HG02840 (cell line): ENCODE results near the gene LENEP.
"Not testable (repeated sequence)": the region's sequence is repeated elsewhere in the genome, so short reads cannot be mapped to it uniquely, and the experiment has no call there.

Source experiments
- ATAC-seq: cut with Tn5 transposase; IDR thresholded peaks from one replicate; pipeline ENCODE4 v1.9.1; 2021; ENCODE audit warnings: mild to moderate bottlenecking, moderate library complexity, moderate number of reproducible peaks; ENCODE audit not compliant: unreplicated experiment, low FRiP score

The LENEP gene

DNA sequence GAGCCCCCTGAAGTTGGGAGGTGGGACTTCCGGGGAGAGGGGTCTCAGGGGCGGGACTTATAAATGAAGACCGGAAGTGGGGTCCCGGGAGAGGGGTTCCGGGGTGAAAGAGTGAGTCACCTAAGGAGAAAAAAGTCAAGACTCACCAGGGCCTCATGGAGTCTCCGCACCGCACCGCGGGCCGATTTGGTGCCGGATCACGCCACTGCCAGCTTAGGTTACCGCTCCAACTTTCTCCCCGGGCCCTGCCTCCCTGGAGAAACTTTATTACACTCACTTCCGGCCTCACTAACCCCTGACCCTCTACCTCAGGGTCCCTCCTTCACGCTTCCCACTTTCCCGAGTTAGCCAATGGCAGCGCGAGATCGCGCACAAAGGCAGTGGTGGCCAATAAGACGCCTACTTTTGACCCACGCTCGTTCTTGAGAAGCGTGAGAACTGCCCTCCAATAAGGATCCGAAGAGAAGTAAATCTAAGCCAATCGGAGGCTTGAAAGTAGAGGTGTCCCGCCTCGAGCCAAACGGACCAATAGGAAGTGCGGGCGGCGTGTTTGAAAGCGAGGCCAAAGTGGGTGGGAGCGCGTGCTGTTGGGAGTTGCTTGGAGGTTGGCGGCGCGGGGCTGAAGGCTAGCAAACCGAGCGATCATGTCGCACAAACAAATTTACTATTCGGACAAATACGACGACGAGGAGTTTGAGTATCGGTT lies 19.1 kb upstream of the LENEP start, which contains the start of gene CKS1B:
TSS of gene CKS1B (plus strand) at position 580 of the 706 bp plus-strand sequence. CDS start at position 645, 65 bp downstream.
- peak; percentile 81 for ATAC-seq

DNA sequence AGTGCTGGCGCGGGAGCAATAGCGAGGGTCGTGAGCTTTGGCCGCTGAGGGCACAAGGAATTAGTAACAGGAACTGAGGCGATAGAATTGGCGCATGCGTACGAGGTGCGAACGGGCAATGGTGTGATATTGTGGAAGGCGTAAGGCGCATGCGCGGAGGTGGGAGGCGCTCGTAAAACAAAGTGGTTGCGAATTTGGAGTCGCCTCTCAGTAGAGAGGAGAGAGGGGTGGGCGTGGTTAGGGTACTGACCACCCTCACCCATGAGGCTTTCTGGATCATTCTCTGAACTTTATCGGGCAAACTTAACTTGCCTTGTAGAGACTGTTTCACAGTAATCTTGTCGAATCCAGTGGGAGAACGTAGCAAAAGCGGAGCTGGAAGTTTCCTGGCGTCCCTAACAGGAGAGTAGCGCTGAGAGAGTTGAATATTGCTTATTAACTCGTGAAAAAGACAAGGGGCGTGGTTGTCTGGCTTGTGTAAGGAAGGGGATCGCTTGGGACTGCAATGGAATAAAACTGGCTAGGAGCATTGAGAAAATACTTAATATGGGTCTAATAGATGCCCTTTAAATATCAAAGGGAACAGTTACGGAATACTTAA lies 18.5 kb upstream of the LENEP start:
- ATAC-seq = peak; percentile 45

GRCh38 chr1:154975409-154976059 lies 17.9 kb upstream of the LENEP start:
- ATAC-seq = no peak

GRCh38 chr1:154977762-154978161 lies 15.6 kb upstream of the LENEP start:
- ATAC-seq = not testable (repeated sequence)

DNA sequence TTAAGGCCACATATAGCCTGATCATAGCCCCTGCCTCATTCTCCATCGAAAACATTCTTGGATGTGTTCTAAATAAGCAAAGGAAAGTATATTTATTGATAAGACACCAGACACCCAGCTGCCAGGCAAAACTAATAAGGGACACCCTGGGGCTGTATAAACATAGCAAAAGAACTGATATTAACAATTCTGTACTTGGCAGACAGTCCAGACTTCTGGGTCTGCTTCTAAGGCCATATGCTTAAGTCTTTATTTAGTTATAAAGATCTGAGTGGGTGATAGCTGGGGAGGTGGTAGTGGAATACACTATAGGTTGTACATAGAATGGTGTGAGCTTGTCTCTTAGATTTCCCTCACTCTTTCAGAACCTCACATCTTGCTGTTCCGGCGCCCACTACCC lies 15.0 kb upstream of the LENEP start:
- ATAC-seq = no peak

DNA sequence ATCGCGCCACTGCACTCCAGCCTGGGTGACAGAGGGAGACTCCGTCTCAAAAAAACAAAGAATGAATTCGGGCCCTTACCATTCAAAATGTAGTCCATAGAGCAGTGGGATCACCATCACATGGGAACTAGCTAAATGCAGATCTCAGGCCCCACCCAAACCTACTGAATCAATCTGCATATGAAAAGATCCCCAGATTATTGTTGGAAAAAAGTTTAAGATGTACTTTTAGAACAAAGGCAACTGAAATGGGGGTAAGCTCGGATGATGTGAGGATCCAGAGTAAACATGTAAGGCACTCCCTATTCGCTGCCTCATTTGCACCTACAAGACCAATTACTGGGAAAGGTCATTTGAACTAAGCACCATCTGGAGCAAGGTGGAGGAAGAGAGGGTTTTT lies 11.0 kb upstream of the LENEP start:
- ATAC-seq = no peak

DNA sequence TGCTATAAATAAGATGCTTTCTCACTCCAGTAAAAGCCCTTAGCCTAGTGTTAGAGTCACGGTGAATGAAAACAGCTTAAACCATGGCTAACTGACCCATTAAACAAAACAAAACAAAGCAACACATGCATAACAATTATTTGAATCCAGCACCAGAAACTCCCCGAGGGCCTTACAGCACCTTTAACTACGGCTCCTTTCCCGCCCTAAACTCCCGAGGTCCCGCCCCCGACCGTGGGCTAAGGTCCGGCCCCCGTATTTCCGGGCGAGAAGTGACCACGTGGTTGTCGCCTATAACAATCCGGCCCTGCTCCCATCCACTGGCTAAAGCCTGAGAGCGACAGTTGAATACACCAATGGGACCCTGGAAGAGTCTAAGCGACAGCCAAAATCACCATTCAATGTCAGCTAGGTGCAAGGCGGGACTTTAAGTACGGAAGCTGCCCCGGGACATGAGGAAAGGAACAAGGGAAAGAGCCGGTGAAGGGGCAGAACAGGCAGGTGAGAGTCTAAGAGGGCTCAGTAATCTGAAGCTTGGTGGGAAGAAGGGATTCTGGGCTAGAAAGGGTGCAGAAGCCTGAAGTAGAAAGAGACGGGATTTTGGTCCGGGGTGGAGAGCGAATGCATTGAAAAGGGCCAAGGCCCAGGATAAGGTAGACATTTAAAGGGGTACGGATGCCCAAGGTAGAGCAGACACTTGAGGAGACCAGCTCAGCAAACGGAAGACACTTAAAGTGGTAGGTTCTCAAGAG lies 10.3 kb upstream of the LENEP start, which contains the start of gene FLAD1:
TSS of gene FLAD1 (plus strand) at position 448 of the 752 bp plus-strand sequence. CDS start 351 bp downstream, outside the sequence.
- peak; percentile 99 for ATAC-seq

DNA sequence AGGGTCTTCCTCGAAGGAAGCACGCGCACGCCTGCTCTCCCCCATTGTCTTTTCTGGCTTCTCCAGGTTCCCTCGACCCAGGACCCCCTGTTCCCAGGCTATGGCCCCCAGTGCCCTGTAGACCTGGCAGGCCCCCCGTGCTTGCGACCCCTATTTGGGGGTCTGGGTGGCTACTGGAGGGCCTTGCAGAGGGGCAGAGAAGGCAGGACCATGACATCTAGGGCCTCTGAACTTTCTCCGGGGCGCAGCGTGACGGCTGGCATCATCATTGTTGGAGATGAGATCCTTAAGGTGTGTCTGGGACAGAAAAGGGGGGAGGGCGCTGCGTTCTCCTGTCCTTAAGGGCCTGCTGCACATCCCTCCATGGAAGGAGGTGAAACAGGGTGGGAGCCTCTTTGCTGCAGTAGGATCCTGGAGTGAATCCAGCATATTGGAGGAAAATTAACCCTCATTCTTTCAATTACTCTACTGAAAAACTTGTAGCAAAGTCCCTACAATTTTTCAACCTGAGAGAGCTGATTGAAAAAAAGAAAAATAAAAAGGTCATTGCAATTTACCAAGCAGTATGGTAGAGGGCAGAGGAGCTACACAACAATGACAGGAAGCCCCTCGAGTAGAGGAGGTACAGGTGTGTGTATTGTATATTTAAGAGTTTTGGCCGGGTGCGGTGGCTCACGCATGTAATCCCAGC lies 9.5 kb upstream of the LENEP start:
- no peak for ATAC-seq

- not testable (repeated sequence) for ATAC-seq
Observed at GRCh38 chr1:154986736-154987135, 6.7 kb upstream of the LENEP start.

DNA sequence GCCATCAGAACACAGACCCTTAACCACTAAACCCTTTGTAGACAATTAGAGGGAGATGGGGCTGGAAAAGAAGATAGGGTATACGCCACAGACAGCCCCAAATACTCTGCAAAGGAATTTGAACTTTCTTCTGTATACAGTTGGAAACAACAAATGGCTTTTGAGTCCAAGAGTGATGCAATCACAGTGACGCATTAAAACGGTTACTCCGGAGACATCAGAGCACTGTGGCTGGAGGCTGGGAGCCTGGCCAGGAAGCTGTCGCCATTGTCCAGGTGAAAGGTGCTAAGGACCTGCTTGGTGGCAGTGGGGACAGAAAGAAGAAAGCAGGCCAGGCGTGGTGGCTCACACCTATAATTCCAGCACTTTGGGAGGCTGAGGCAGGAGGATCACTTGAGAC lies 6.1 kb upstream of the LENEP start:
- no peak for ATAC-seq

GRCh38 chr1:154988058-154988954 lies 5.1 kb upstream of the LENEP start:
- no peak for ATAC-seq

DNA sequence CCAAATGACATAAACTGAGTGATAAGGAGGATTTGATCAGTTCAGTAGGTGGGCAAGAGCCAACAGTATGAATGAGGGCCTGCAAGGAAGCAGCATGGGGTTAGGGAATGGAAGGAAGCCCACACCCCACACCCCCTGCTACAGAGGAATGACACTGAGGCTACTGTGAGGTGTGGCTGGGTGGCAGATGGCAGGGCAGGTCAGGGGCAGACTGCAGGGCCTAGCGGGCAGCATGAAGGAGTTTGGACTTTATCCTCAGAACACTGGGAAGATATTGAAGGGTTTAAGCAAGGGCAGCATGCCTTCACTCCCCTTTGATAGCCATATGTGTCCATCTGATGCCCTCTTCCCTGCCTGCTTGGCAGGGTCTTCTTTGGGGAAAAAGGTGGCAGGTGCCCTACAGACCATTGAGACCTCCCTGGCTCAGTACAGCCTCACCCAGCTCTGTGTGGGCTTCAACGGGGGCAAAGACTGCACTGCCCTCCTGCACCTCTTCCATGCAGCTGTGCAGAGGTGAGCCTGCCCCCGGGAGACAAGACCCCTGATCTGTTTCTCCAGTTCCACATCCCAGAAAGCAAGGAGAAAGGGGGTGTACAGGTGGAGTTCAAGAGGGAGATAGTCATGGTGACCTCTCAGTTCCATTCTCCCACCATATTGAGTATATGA lies 4.1 kb upstream of the LENEP start:
- no peak for ATAC-seq

GRCh38 chr1:154990276-154990675 lies 3.1 kb upstream of the LENEP start:
- no peak for ATAC-seq

- ATAC-seq = no peak
Observed at GRCh38 chr1:154992721-154993571, 440 bp upstream of the LENEP start.

DNA sequence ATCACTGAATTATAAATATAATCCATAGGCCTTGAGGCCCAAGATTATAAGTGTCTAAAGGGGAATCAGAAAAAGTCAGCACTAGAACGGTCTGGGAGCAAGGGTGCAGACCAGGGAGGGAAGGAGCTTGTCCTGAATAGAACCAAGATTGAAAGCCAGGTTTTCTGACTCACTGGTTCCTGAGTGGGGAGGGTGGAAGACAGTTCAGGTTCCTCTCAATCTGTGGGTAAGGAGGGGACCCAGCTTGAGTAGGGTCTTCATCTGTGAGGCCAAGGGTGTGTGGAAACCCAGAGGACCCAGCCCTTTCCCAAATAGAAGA lies 842 bp downstream of the LENEP start:
- ATAC-seq = no peak

DNA sequence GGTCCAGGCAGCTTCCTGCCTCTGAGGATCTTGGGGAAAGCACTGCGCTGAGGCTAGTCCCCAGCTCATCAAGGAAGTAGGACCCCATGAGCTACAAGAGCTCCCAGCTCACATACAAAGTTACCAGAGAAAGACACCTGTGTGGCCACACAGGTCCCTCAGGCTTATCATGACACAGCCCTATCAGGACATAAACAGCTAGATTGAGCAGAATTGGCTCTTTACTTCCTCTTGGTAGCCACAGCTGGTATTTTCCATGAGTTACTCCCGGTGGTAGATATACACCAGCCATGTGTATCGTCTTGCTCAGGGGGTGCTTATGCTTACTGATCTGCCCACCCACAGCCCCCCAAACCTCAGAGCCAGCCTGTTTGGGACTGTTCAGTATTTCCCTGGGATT lies 1.2 kb downstream of the LENEP start:
- no peak for ATAC-seq

- not testable (repeated sequence) for ATAC-seq
Observed at GRCh38 chr1:154995301-154995983, 2.1 kb downstream of the LENEP start.
